Right kidney (tissue), 1 donor: ENCODE results near the gene GOLGA6A.
A peak's percentile ranks its signal among the peaks of the same experiment; 100 is the strongest.
"Not testable (repeated sequence)": the region's sequence is repeated elsewhere in the genome, so short reads cannot be mapped to it uniquely, and the experiment has no call there.

ENCODE experiments used
- DNase-seq: peaks from one replicate; pipeline ENCODE4 v3.0.0-alpha.2; 2016

The GOLGA6A gene

DNA sequence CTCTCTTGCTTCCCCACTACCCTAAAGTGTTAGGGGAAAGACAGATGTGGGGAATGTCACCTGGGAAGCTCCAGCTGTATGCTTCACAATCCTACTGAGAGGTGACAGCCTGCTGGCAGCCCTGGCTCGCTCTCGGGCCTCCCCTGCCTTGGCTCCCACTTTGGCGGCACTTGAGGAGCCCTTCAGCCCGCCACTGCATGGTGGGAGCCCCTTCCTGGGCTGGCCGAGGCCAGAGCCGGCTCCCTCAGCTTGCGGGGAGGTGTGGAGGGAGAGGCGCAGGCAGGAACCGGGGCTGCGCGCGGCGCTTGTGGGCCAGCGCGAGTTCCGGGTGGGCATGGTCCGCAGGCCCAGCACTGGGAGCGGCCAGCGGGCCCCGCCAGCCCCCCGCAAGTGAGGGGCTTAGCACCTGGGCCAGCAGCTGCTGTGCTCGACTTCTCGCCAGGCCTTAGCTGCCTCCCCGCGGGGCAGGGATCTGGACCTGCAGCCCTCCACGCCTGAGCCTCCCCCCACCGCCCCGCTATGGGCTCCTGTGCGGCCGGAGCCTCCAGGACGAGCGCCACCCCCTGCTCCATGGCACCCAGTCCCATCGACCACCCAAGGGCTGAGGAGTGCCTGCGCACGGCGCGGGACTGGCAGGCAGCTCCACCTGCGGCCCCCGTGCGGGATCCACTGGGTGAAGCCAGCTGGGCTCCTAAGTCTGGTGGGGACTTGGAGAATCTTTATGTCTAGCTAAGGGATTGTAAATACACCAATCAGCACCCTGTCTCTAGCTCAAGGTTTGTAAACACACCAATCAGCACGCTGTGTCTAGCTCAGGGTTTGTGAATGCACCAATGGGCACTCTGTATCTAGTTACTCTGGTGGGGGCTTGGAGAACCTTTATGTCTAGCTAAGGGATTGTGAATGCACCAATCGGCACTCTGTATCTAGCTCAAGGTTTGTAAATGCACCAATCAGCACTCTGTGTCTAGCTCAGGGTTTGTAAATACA is 29.8 kb downstream of the GOLGA6A start:
- not testable (repeated sequence) for DNase-seq

DNA sequence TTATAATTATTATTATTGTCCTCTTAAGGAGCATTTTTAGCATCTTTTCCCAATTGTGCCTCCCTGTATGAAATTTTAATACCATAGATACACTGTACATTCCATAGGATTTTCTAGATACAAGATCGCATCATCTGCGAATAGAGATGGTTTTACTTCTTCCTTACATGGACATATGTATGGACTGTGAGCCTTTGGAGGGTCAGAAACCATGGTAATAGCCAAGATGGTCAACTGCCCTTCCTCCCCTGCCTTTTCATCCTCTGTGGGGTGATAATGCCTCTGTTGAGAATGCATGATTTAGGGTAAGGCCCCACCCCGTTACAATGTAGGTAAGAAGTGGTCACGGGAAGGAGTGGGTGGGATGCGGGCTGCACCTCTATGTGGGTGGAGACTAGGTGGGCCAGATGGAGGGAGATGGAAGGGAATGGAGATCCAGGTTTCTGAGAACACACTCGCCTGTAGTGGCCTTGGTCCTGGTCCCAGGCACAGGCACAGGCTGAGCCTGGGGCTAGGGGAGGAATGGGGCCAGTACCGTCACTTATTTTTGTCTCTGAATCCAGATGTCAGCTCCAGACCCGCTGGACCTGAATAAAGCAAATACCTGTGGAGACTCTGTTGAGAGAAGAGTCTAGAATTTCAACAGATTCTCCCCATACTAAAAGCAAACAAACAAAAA is 31.7 kb downstream of the GOLGA6A start:
- DNase-seq: no peak

DNA sequence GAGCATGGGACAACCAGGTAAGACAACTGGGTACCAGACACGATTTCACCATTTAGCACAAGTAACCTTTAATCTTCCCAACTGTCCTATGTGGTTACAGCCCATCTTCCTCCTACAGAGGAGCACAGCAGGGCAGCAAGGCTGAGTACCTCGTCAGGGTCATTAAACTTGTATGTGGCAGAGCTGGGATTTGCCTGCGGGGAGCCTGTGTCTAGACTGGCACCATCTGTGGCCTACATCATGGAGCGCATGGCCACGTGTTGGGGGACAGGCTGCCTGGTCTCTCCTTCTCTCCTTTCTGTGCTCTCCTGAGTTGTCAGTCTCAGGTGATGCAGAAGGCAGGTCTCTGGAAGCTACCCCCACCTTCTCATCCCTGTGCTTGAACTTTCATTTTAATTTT is 32.2 kb downstream of the GOLGA6A start:
- no peak for DNase-seq

DNA sequence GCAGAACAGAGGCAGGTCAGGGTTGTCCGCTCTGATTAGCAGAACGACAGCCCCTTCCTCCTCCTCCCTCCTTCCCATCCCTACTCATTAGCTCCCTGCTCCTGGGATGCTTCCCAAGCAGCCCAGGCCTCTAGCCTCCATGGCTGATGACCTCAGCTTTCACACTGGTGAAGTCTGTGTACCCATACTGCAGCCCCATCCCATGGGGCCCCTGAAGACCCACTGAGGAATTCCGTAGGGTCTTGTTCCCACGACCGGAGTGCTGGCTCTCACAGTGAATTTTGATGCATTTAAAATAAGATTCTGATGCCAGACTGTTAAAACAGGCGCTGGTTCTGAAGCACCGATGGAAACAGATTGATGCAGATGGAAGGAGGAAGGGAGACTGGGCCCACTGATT is 36.1 kb downstream of the GOLGA6A start:
- DNase-seq: no peak

DNA sequence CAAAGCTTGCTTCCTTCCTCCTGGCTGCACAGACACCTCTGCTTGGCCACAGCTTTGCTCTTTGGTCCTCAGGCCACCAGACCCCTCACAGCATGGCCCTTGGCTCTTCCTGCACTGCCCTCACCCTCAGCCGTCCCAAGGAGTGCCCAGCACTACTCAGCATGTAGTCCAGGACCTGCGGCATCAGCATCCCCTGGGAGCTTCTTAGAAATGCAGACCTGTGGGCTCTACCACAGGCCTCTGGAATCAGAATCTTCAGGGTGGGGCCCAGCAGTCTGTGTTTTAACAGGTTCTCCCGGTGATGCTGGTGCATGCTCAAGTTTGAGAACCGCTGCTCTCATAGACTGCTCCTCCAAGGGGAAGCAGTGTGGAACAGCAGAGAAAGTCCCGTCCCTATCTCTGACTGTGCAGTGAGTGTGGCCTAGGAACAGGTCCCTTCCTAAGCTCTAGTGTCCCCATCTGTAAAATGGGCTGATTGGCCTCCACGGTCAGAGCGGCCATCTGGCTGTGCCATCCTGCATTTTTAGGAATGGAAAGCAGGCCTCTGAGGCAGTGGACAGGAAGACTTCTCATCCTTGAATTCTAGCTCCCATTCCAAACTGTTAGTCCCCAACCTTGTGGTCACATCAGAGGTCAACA is 36.6 kb downstream of the GOLGA6A start:
- no peak for DNase-seq

DNA sequence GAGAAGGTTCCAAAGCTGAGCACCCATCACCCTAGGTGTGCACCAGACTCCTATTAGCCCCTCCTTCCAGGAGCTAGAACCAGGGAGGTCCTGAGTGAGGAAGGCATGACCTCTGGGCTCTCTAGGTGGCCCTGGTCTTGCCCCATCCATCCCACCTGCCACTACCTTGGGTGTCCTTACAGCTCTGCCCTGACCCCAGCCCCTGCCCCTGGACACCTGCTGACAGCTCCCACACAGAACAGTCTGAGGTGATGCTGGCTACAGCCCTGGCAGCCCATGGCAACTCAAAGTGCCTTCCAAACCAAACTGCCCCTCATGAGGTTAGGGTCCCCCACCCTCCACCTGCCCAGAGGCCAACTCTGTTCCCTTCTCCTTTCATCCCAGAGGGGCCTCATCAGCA is 37.2 kb downstream of the GOLGA6A start:
- no peak for DNase-seq

DNA sequence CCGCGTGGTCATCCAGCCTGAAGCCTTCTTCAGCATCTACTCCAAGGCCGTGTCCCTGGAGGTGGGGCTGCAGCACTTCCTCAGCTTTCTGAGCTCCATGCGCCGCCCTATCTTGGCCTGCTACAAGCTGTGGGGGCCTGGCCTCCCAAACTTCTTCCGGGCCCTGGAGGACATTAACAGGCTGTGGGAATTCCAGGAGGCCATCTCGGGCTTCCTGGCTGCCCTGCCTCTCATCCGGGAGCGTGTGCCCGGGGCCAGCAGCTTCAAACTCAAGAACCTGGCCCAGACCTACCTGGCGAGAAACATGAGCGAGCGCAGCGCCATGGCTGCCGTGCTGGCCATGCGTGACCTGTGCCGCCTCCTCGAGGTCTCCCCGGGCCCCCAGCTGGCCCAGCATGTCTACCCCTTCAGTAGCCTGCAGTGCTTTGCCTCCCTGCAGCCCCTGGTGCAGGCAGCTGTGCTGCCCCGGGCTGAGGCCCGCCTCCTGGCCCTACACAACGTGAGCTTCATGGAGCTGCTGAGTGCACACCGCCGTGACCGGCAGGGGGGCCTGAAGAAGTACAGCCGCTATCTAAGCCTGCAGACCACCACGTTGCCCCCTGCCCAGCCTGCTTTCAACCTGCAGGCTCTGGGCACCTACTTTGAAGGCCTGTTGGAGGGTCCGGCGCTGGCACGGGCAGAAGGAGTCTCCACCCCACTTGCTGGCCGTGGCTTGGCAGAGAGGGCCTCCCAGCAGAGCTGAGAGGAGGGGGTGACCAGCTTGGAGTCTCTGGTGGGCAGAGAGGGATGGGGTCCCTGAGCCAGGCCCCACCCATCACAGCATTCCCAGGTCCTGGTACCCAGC is 37.9 kb downstream of the GOLGA6A start:
- DNase-seq: no peak

DNA sequence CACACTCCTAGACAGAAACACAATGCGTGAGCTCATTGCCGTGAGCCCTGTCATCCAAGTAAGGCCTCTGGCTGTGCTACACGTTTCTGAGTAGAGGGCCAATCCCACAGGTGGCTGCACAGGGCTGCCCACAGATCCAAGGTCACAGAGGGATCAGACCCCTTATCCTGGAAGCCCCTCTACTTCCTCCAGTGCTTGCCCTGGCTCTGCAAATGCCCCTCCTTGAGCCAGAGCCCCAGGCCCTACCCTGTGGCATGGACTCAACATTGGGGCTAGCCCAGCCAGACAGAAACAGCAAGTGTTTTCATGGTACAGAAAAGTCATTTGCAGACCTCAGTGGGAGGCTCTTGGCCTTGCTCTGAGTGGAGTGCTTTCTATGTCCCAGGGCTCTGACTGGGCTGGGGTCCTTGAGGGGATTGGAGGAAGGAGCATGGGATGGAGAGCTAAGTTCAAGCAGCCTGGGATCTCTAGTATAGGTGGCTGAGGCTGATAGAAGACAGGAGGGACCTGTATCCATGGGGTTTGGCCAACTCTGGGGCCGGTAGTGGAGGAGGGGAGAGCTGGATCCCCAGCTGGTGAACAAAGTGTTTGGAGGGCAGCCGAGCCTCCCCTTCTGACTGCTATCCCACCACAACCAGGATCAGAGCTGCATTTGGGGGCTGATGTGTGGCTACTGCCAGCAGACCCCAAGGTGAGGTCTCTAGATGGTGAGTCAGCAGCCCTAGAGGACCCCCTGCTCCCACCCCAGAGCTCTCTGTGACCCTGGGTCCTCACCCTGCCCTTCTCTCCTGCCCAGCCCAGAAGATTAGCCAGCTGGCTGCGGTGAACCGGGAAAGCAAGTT is 38.7 kb downstream of the GOLGA6A start:
- no peak for DNase-seq

DNA sequence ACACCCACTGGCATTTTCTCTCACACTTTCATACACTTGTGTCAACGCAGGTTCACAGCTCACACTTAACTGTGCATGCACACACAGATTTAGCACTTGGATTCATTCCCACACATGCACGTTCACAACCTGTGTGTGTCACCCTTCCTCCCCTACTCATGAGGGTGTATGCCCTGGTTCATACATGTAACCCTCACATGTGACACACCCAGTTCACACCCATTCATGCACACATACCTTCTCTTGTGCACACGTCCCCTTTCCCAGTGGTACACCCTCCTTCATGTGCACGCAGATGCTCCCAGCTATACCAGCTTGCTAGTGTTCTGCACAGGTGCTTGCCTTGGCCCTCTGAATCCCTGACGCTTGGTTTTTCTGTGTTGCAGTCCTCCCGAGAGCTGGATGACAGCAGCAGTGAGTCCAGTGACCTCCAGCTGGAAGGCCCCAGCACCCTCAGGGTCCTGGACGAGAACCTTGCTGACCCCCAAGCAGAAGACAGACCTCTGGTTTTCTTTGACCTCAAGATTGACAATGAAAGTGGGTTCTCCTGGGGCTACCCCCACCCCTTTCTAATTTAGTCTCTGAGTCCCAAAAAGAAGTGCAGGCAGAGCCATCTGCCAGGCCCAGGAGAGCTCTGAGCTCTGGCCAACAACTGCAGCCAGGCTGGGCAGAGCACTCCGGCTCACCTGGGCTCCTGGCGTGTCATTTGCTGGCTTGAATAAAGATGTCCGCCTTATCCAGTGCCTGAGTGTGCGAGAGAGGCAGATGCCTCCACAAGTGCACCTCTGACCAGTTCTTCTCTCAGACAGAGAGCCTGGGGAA is 39.5 kb downstream of the GOLGA6A start:
- no peak for DNase-seq

DNA sequence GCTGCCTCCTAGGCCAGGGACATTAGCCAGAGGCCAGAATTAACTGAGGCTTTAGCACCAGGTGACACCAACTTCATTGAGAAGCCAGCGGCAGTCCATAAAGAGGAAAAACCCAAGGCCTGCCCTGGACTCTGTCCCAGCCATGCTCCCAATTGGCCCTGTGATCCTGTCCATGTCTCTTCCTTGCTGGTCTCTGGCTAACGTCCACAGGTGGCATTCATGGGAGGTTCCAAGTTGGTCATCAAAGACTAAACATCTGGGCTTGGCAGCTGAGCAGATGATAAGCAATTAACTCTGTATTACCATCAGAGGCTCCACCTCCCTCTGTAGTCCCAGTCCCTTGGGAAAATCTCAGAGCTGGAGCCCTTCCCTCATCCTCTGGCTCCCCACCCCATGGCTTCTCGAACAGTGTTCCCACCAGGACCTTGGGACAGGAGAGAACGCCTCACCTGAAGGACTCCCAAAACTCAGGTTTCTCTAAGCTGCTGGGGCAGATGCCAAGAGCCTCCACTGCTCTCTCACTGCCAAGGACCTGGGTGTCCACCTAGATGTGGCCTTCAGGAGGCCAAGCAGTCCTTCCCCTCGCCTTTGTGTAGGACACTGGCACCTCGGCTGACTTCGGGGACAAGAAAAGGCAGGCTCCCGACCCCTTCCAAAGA is 40.4 kb downstream of the GOLGA6A start:
- DNase-seq: no peak

DNA sequence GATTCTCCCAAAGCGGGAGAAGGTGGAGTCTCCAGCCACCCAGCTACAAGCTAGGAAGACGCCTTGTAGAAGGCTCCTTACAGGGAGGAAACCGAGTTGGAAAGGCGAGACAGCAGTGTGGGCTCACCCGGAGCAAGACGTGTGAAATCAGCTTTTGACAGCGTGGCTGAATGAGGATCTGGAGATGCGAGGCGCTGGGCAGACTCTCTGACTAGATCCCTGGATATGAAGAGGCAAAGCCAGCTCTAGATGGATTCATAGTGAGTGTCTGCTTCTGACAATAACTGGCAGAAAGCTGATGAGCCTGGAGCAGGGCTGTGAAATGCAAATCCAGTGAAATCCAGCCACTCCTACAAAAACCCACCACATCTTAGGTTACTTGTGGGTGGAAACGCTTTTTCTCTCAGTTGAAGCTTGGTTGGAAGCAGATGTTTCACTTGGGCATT is 41.0 kb downstream of the GOLGA6A start:
- DNase-seq: no peak

DNA sequence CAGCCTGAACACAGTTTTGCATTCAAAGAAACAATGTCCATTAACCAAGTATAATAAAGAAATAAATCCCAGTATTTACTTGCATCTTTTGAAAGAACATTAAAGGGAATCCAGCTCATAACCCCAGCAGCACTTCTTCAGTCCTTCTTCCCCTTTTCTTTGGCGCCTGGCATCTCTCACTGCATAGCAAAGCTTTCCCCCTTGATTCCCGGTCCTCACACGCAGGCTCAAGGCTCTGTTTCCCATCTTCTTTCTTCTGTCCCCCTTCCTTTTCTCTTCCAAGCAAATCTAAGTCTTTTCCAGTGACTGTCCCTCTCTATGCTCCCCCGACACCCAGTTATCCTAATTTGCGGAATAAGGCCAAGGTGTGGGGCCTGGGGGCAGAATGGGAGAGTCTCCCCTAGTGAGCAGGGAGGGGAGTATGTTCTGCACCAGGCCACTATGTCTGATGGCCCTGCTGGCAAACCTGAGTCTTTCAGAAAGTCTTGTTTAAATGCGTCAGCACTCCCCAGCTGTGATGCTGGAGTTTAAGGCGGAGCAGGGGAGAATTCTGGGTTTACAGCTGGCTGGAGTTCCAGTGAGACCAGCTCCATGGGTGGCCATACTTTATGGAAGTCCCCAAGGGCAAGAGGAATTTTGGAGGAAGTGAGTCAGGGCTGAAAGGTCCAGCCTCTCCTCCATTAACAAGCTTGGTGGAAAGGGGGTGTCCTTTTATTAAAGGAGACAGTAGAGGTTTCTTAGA is 42.1 kb downstream of the GOLGA6A start:
- no peak for DNase-seq

DNA sequence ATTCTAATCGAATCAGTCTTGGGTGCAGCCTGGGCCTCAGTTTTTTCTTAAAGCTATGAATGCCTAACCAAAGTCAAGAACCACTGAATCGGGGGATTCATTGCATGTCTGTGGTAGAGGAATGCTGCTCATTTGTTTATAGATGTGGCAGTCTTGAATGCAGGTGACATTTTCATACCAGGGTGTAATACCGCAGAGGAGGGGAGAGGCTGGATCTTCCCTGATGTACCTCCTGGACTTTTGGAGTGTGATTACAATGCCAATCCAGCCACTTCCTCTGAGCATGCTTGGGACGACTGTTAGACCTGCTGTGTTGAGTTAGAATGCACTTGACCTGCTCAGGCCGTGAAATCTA is 42.7 kb downstream of the GOLGA6A start:
- no peak for DNase-seq

DNA sequence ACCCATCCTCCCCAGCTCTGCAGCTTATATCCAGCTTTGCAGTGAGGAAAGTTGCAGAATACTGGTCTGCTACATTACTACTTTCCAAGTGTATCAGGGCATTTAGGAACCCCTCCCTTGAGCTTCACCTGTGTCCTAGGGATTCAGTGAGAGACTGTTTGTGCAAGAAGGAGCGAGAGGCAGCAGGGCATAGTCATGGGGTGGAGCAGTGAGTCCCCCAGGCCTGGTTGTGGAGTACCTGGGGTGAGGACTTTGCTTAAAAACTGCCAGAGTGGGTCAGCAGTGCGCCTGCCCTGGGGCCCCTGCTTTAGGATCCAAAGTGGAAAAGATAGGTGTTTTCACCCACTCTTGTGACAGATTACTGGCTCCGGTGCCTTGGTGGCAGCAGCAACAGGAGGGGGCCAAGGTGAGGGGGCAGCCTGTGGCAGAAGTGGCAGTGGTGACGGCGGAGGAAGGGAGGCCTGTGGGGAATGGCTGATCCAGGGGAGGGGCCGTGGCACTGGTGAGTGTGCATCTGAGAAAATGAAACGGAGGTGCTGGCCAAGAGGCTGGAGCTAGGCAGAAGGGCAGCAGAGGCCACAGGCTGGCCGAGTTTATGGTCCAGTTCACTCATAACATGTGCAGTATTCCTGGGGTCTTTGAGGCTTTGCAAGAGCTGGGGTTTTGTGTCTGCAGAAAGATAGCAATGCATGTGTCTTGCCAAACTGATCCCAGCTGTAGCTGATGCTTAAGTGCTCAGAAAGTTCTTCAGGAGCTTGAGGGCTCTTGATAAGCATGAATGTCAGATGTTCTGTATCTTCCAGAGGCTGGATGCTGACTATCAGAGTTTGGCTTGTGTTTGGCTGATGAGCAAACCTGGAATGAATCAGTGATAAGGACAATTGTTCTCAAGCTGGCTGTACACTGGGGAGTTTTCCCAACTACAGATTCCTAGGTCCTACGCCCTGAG is 43.4 kb downstream of the GOLGA6A start:
- DNase-seq: no peak

DNA sequence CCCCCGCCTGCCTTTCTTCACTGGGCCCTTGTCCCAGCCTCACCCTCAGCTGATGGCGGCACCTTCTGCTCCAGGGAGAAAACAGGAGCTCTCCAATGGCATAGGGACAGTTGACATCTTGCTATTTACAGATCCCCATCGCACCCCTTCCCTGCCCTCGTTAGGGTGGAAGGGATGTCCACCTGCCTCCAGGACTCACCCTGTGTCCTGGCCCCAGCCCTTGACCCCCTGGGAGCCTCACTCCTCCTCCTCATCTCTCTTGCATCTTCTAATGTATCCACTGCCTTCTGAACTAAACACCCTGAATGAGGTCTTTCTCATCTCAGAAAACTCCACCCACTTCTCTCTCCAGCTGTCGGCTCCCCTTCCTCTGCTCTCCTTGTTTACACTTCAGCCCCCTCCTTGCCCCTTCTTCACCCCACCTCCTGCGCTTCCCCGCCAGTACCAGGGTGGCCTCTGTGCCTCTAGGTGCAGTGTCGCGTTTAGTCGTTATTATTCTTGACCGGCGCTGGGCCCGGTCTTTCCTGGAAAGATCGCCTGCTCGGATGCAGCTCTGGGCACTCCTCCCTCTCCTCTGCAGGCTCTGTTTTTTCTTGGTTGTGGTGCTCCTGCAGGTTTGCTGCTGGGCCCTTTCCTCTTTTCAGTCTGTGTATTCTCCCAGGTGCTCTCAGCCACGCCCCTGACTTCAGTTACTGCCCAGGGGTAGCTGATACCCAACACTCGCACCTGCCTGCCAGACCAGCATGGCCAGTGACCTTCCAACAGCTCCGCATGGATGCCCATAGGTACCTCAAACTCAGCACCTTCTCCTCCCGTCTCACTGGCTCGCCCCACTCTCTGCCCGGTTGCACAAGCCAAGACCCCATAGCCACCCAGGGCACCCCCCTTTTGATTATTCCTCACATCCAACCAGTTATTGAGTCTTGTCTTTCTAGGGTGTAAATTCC is 44.9 kb downstream of the GOLGA6A start:
- peak; percentile 22 for DNase-seq
